B cell (primary cell): Measurements from ENCODE around the gene ZFYVE9. TPM values are rescaled to one million over a fixed set of nuclear protein-coding genes. Genes with fewer than 3 reads are reported as not detected.

Source experiments
- ATAC-seq: fragments of 200-7000 bp; cut with Tn5 transposase; one replicate; pipeline ENCODE4 v1.10.0; 2021; ENCODE audit warnings: low read depth, mild to moderate bottlenecking, moderate number of reproducible peaks, moderate library complexity
- CTCF ChIA-PET: fragments of 350-600 bp; sonication (Branson Sonifier 250); formaldehyde crosslinking; loops from one replicate; lab custom pipeline; 2021; ENCODE audit warnings: antibody characterized with exemption, inconsistent platforms; lab: Charles Lee
- POLR2A ChIA-PET: fragments of 350-600 bp; sonication (Branson Sonifier 250); formaldehyde crosslinking; loops from one replicate; lab custom pipeline; 2021; ENCODE audit warnings: antibody characterized with exemption; lab: Charles Lee
- DNase-seq: peaks from one replicate; pipeline ENCODE4 v3.0.0; 2013
- H2AFZ ChIP-seq: 2 replicates; pipeline ENCODE4 v1.6.1; 2012; ENCODE audit warnings: mild to moderate bottlenecking, low read depth, low read length; ENCODE audit not compliant: insufficient read depth, poor library complexity, severe bottlenecking
- H3K27ac ChIP-seq, 2 donors: 1 replicate in 1 of 2; 2 replicates in 1 of 2; pipeline ENCODE4 v1.5.1; 2012 to 2013; ENCODE audit warnings: low read length in 2 of 2, mild to moderate bottlenecking in 2 of 2, moderate library complexity in 1 of 2
- H3K27me3 ChIP-seq, 4 experiments: fragments of 200-600 bp in 1 of 4; sonication (generic) in 1 of 4; replicated peaks in 1 of 4; 1 replicate in 2 of 4; 2 replicates in 2 of 4; pipeline versions ENCODE4 v1.6.1 to v1.7.0; 2013 to 2016; ENCODE audit warnings: low read length in 3 of 4, mild to moderate bottlenecking in 2 of 4, mixed read lengths in 1 of 4, moderate library complexity in 1 of 4; ENCODE audit not compliant: insufficient read depth in 4 of 4, control insufficient read depth in 3 of 4; ENCODE audit errors: control extremely low read depth in 1 of 4
- H3K36me3 ChIP-seq, 2 experiments: replicated peaks in 1 of 2; 1 replicate in 1 of 2; 2 replicates in 1 of 2; pipeline versions ENCODE4 v1.6.1 to v1.7.1; 2013; ENCODE audit warnings: low read length in 1 of 2; ENCODE audit not compliant: insufficient read depth in 2 of 2, control insufficient read depth in 1 of 2; ENCODE audit errors: control extremely low read depth in 1 of 2, extremely low read depth in 1 of 2
- H3K4me1 ChIP-seq, 2 donors: fragments of 200-600 bp in 1 of 2; sonication (generic) in 1 of 2; 1 replicate in 1 of 2; 2 replicates in 1 of 2; pipeline versions ENCODE4 v1.5.1 to v1.6.1; 2013 to 2017; ENCODE audit warnings: low read length in 2 of 2; ENCODE audit not compliant: control insufficient read depth in 2 of 2, insufficient read depth in 2 of 2
- H3K4me2 ChIP-seq: replicated peaks from 2 replicates; pipeline ENCODE3; 2012; ENCODE audit warnings: mild to moderate bottlenecking, low read depth, low read length; ENCODE audit not compliant: poor library complexity, severe bottlenecking
- H3K4me3 ChIP-seq, 5 experiments: fragments of 200-600 bp in 1 of 5; sonication (generic) in 1 of 5; 1 replicate in 3 of 5; 2 replicates in 2 of 5; pipeline versions ENCODE4 v1.5.1 to v1.7.0; 2011 to 2016; ENCODE audit warnings: low read length in 4 of 5, mild to moderate bottlenecking in 4 of 5, low read depth in 2 of 5, control low read depth in 1 of 5, moderate library complexity in 1 of 5; ENCODE audit not compliant: insufficient read depth in 1 of 5; ENCODE audit errors: control extremely low read depth in 1 of 5, extremely low read depth in 1 of 5
- H3K79me2 ChIP-seq: fragments of 200-600 bp; sonication (generic); one replicate; pipeline ENCODE4 v1.6.0; 2016; ENCODE audit warnings: low read length; ENCODE audit not compliant: control insufficient read depth, insufficient read depth
- H3K9ac ChIP-seq: fragments of 200-600 bp; sonication (generic); 2 replicates; pipeline ENCODE4 v1.6.1; 2017; ENCODE audit warnings: mild to moderate bottlenecking, low read length, moderate library complexity
- H3K9me3 ChIP-seq, 3 donors: one replicate each; pipeline versions ENCODE4 v1.6.1 to v1.7.1; 2013; ENCODE audit warnings: low read length in 2 of 3; ENCODE audit not compliant: control insufficient read depth in 2 of 3, insufficient read depth in 1 of 3; ENCODE audit errors: control extremely low read depth in 1 of 3
- H4K20me1 ChIP-seq: 2 replicates; pipeline ENCODE4 v1.6.0; 2012; ENCODE audit warnings: mild to moderate bottlenecking, low read length; ENCODE audit not compliant: insufficient read depth, control insufficient read depth, poor library complexity, severe bottlenecking
- H3K27ac Mint-ChIP-seq: one replicate; pipeline ENCODE4 v1.8.0; 2021; ENCODE audit warnings: mixed read lengths
- H3K27me3 Mint-ChIP-seq: one replicate; pipeline ENCODE4 v1.8.0; 2021; ENCODE audit warnings: mixed read lengths
- H3K4me1 Mint-ChIP-seq: one replicate; pipeline ENCODE4 v1.8.0; 2021; ENCODE audit warnings: mixed read lengths
- H3K4me3 Mint-ChIP-seq: one replicate; pipeline ENCODE4 v1.8.0; 2021; ENCODE audit warnings: mixed read lengths
- H3K9me3 Mint-ChIP-seq: one replicate; pipeline ENCODE4 v1.8.0; 2022; ENCODE audit warnings: mixed read lengths; ENCODE audit not compliant: insufficient read depth
- CTCF ChIP-seq: fragments of 200-600 bp; IDR thresholded peaks from one replicate; pipeline ENCODE4 v1.8.0; 2022; ENCODE audit warnings: antibody characterized with exemption, mild to moderate bottlenecking
- EZH2 ChIP-seq: IDR thresholded peaks from 2 replicates; pipeline ENCODE4 v1.6.1; 2012; ENCODE audit warnings: borderline replicate concordance, low read depth, mild to moderate bottlenecking, moderate library complexity, low read length; ENCODE audit not compliant: insufficient read depth, poor library complexity, severe bottlenecking
- WGBS: methylation state at CpG from one replicate; pipeline ENCODE4 v1.1.5; 2013; ENCODE audit warnings: missing lambda C conversion rate; ENCODE audit not compliant: insufficient coverage; 5-methylcytosine and 5-hydroxymethylcytosine counted together
- intact Hi-C: fragments of 100-400 bp; cut with micrococcal nuclease; formaldehyde crosslinking; loops from one replicate; pipeline ENCODE4 v1.10.0; 2022
- polyA plus RNA-seq: library from polyadenylated mRNA; depleted of rRNA; stranded (reverse); fragments of >200 nt; gene quantifications from 2 replicates; pipeline ENCODE4 v1.2.3, GENCODE V29; 2012
- total RNA-seq, 2 donors: library from RNA; stranded (reverse); fragments of 120-200 nt in 1 of 2; gene quantifications; 1 replicate in 1 of 2; 2 replicates in 1 of 2; pipeline versions ENCODE4 v1.2.3 to v1.2.4, GENCODE V29; 2013 to 2022

ZFYVE9 gene
- total and polyA plus RNA-seq, 2 donors (not counting 1 experiment from before 2014, with no cell fraction given) = 0.16 to 3.3 TPM

GRCh38 chr1:52355436-52355835, 213.5 kb downstream of the ZFYVE9 start:
- intact Hi-C loops = no loop called here
- no peaks in the 10 kb centered on the region for H3K4me1 ChIP-seq
- Mint-ChIP-seq H3K4me3 (no peak overlapping the region), H3K27ac (no peak overlapping the region), H3K4me1 (no peaks in the 10 kb centered on the region), H3K27me3 (no peaks in the 10 kb centered on the region), H3K9me3 (no peaks in the 10 kb centered on the region)
- H4K20me1 ChIP-seq = peaks cover 7% of the 10 kb centered on the region
- H3K4me3 ChIP-seq = no peak overlapping the region
- H3K79me2 ChIP-seq = no peaks in the 10 kb centered on the region
- ATAC-seq (no peak), DNase-seq (no peak)
- H2AFZ ChIP-seq = no peak overlapping the region
- CTCF ChIA-PET = no interaction called here
- peaks cover 7 to 89% of the 10 kb centered on the region in 2 experiments for H3K36me3 ChIP-seq
- H3K4me2 ChIP-seq = no peak overlapping the region
- H3K27me3 ChIP-seq = no peaks in the 10 kb centered on the region
- POLR2A ChIA-PET = no interaction called here
- no peak overlapping the region for H3K27ac ChIP-seq
- H3K9me3 ChIP-seq = no peaks in the 10 kb centered on the region
- 98% methylated on average over 7 of the region's 8 CpGs for WGBS
- TF ChIP-seq CTCF (no peak), EZH2 (no peak)
- no peak overlapping the region for H3K9ac ChIP-seq

GRCh38 chr1:52355847-52356505, 214.1 kb downstream of the ZFYVE9 start:
- no peak overlapping the region for H3K27ac Mint-ChIP-seq
- Histone ChIP-seq H3K79me2 (no peaks in the 10 kb centered on the region), H3K27me3 (no peaks in the 10 kb centered on the region), H3K4me2 (no peak overlapping the region), H3K27ac (no peak overlapping the region), H4K20me1 (peaks cover 11% of the 10 kb centered on the region), H3K9ac (no peak overlapping the region), H3K4me3 (no peak overlapping the region), H3K9me3 (no peaks in the 10 kb centered on the region), H3K36me3 (peaks cover 9 to 93% of the 10 kb centered on the region in 2 experiments), H2AFZ (no peak overlapping the region), H3K4me1 (no peaks in the 10 kb centered on the region)
- ATAC-seq = no peak
- ChIA-PET CTCF (no interaction called here), POLR2A (no interaction called here)
- no peaks in the 10 kb centered on the region for H3K4me1 Mint-ChIP-seq
- 96% methylated on average over 11 of the region's 11 CpGs for WGBS
- no peak for DNase-seq
- intact Hi-C loops = no loop called here
- H3K4me3 Mint-ChIP-seq = no peak overlapping the region
- TF ChIP-seq CTCF = no peak
- no peak for TF ChIP-seq EZH2
- H3K9me3 Mint-ChIP-seq = no peaks in the 10 kb centered on the region
- no peaks in the 10 kb centered on the region for H3K27me3 Mint-ChIP-seq
